H1 (cell line): ENCODE data around the gene SLC1A2. TPM values are rescaled to one million over a fixed set of nuclear protein-coding genes. Genes with fewer than 3 reads are reported as not detected.

ENCODE experiments used
- CTCF ChIA-PET: fragments of 300-600 bp; sonication (Branson Sonifier 250); formaldehyde crosslinking; loops from one replicate; lab custom pipeline; 2021; ENCODE audit not compliant: partially characterized antibody; lab: Charles Lee
- POLR2A ChIA-PET: fragments of 300-600 bp; sonication (Branson Sonifier 250); formaldehyde crosslinking; loops from one replicate; lab custom pipeline; 2021; ENCODE audit warnings: inconsistent platforms; ENCODE audit not compliant: partially characterized antibody; lab: Charles Lee
- DNase-seq, 2 experiments: peaks; one replicate each; pipeline versions ENCODE4 v3.0.0 to v3.0.0-alpha.2; 2010 to 2022; ENCODE audit warnings: low spot score in 2 of 2, low read depth in 1 of 2, mixed read lengths in 1 of 2
- FAIRE-seq: peaks from 2 replicates; lab custom pipeline; 2011; peaks lifted over from hg19 to GRCh38; lab: Jason Lieb, UNC
- H2AFZ ChIP-seq: 2 replicates; pipeline ENCODE4 v1.8.1; 2012; ENCODE audit warnings: low read length, inconsistent platforms
- H2AK5ac ChIP-seq: 2 replicates; pipeline ENCODE4 v1.6.1; 2013; ENCODE audit warnings: low read depth, low read length
- H2BK120ac ChIP-seq: replicated peaks from 2 replicates; pipeline ENCODE3; 2013; ENCODE audit warnings: low read depth, low read length, inconsistent platforms
- H2BK12ac ChIP-seq: 2 replicates; pipeline ENCODE4 v1.6.1; 2013; ENCODE audit warnings: low read depth, low read length
- H2BK15ac ChIP-seq: 2 replicates; pipeline ENCODE4 v1.6.1; 2013; ENCODE audit warnings: low read length
- H2BK20ac ChIP-seq: 2 replicates; pipeline ENCODE4 v1.6.1; 2013; ENCODE audit warnings: low read length
- H2BK5ac ChIP-seq: 2 replicates; pipeline ENCODE4 v1.6.1; 2013; ENCODE audit warnings: low read depth, low read length
- H3K14ac ChIP-seq: 2 replicates; pipeline ENCODE4 v1.6.1; 2013; ENCODE audit warnings: inconsistent platforms; ENCODE audit not compliant: insufficient read length
- H3K18ac ChIP-seq: 2 replicates; pipeline ENCODE4 v1.6.1; 2013; ENCODE audit warnings: low read length; ENCODE audit errors: extremely low read depth
- H3K23ac ChIP-seq: 2 replicates; pipeline ENCODE4 v1.6.1; 2013; ENCODE audit warnings: inconsistent platforms; ENCODE audit not compliant: insufficient read length
- H3K23me2 ChIP-seq: 2 replicates; pipeline ENCODE4 v1.6.1; 2013; ENCODE audit warnings: low read depth, low read length
- H3K27ac ChIP-seq: 2 replicates; pipeline ENCODE4 v1.6.1; 2011; ENCODE audit warnings: low read depth, low read length, inconsistent platforms
- H3K27me3 ChIP-seq, 4 experiments: replicated peaks in 1 of 4; 1 replicate in 1 of 4; 2 replicates in 3 of 4; pipeline versions ENCODE4 v1.6.1 to v1.8.1; 2011 to 2013; ENCODE audit warnings: low read length in 3 of 4, mild to moderate bottlenecking in 3 of 4, inconsistent platforms in 2 of 4, mixed read lengths in 2 of 4, moderate library complexity in 1 of 4; ENCODE audit not compliant: control insufficient read depth in 3 of 4, insufficient read depth in 3 of 4; ENCODE audit errors: extremely low read depth in 1 of 4
- H3K36me3 ChIP-seq, 4 experiments: 2 replicates each; pipeline versions ENCODE4 v1.6.1 to v1.8.1; 2011 to 2013; ENCODE audit warnings: mild to moderate bottlenecking in 4 of 4, low read length in 3 of 4, moderate library complexity in 2 of 4, control low read depth in 1 of 4, inconsistent platforms in 1 of 4; ENCODE audit not compliant: insufficient read depth in 4 of 4, control insufficient read depth in 2 of 4
- H3K4ac ChIP-seq: replicated peaks from 2 replicates; pipeline ENCODE3; 2013; ENCODE audit warnings: low read length, low read depth, mixed read lengths, inconsistent platforms; ENCODE audit not compliant: insufficient read length
- H3K4me1 ChIP-seq, 4 experiments: replicated peaks in 1 of 4; 1 replicate in 1 of 4; 2 replicates in 3 of 4; pipeline versions ENCODE4 v1.6.1 to v1.8.1; 2011 to 2013; ENCODE audit warnings: low read length in 3 of 4, inconsistent platforms in 2 of 4, mixed read lengths in 1 of 4; ENCODE audit not compliant: insufficient read depth in 4 of 4, control insufficient read depth in 3 of 4
- H3K4me2 ChIP-seq, 2 experiments: 2 replicates each; pipeline versions ENCODE4 v1.6.1 to v1.8.1; 2011 to 2013; ENCODE audit warnings: low read depth in 2 of 2, low read length in 2 of 2, control low read depth in 1 of 2, inconsistent platforms in 1 of 2, mild to moderate bottlenecking in 1 of 2; ENCODE audit not compliant: insufficient read depth in 1 of 2
- H3K4me3 ChIP-seq, 4 experiments: fragments of 200-600, 300-600 bp in 1 of 4; sonication (generic), shearing (Covaris generic), sonication (Bioruptor Twin) in 1 of 4; 2 replicates each; pipeline versions ENCODE4 v1.5.1 to v1.8.1; 2011 to 2016; ENCODE audit warnings: low read length in 4 of 4, low read depth in 3 of 4, control low read depth in 2 of 4, inconsistent platforms in 2 of 4, mild to moderate bottlenecking in 2 of 4, mixed read lengths in 1 of 4, moderate library complexity in 1 of 4; ENCODE audit not compliant: insufficient read depth in 2 of 4; ENCODE audit errors: extremely low read depth in 1 of 4
- H3K56ac ChIP-seq: replicated peaks from 2 replicates; pipeline ENCODE3; 2013; ENCODE audit warnings: low read depth, mild to moderate bottlenecking, mixed read lengths, low read length, inconsistent platforms; ENCODE audit not compliant: insufficient read length
- H3K79me1 ChIP-seq: 2 replicates; pipeline ENCODE4 v1.6.1; 2013; ENCODE audit warnings: low read depth, low read length, control low read depth
- H3K79me2 ChIP-seq, 2 experiments: 2 replicates each; pipeline versions ENCODE4 v1.6.1 to v1.8.1; 2012 to 2013; ENCODE audit warnings: low read length in 2 of 2, mild to moderate bottlenecking in 2 of 2, inconsistent platforms in 1 of 2; ENCODE audit not compliant: insufficient read depth in 2 of 2, control insufficient read depth in 1 of 2
- H3K9ac ChIP-seq, 4 experiments: replicated peaks in 1 of 4; 1 replicate in 1 of 4; 2 replicates in 3 of 4; pipeline versions ENCODE4 v1.6.1 to v1.8.1; 2011 to 2013; ENCODE audit warnings: low read depth in 3 of 4, low read length in 3 of 4, control low read depth in 2 of 4, mild to moderate bottlenecking in 2 of 4, moderate library complexity in 2 of 4, inconsistent platforms in 1 of 4; ENCODE audit errors: extremely low read depth in 1 of 4
- H3K9me3 ChIP-seq, 2 experiments: 2 replicates each; pipeline versions ENCODE4 v1.6.1 to v1.8.1; 2012 to 2013; ENCODE audit warnings: mild to moderate bottlenecking in 2 of 2, moderate library complexity in 2 of 2, control low read depth in 1 of 2, inconsistent platforms in 1 of 2, low read depth in 1 of 2, low read length in 1 of 2, mixed read lengths in 1 of 2; ENCODE audit not compliant: insufficient read depth in 2 of 2
- H4K20me1 ChIP-seq, 2 experiments: replicated peaks in 1 of 2; 2 replicates each; pipeline versions ENCODE3 to v1.8.1; 2011 to 2013; ENCODE audit warnings: inconsistent platforms in 2 of 2, low read length in 2 of 2, mild to moderate bottlenecking in 1 of 2; ENCODE audit not compliant: insufficient read depth in 2 of 2, control insufficient read depth in 1 of 2
- H4K5ac ChIP-seq: 2 replicates; pipeline ENCODE4 v1.6.1; 2013; ENCODE audit warnings: low read length, low read depth, mixed read lengths, inconsistent platforms; ENCODE audit not compliant: insufficient read length
- H4K8ac ChIP-seq: 2 replicates; pipeline ENCODE4 v1.8.0; 2013; ENCODE audit warnings: mild to moderate bottlenecking, moderate library complexity, low read length, inconsistent platforms; ENCODE audit not compliant: insufficient read depth; ENCODE audit errors: extremely low read depth
- H4K91ac ChIP-seq: replicated peaks from 2 replicates; pipeline ENCODE3; 2013; ENCODE audit warnings: low read length, mixed read lengths, inconsistent platforms; ENCODE audit not compliant: insufficient read length
- BRCA1 ChIP-seq: IDR thresholded peaks from 2 replicates; pipeline ENCODE4 v1.6.1; 2012; ENCODE audit warnings: low read depth, low read length, improper control_type of control experiment
- EP300 ChIP-seq, 2 experiments: IDR thresholded peaks; 1 replicate in 1 of 2; 2 replicates in 1 of 2; pipeline ENCODE4 v1.6.1; 2011 to 2012; ENCODE audit warnings: low read depth in 2 of 2, low read length in 2 of 2, mild to moderate bottlenecking in 2 of 2, borderline replicate concordance in 1 of 2, inconsistent platforms in 1 of 2, moderate library complexity in 1 of 2
- EZH2 ChIP-seq: fragments of 200-600 bp; sonication (generic); IDR thresholded peaks from 2 replicates; pipeline ENCODE4 v1.7.1; 2012; ENCODE audit warnings: low read depth, mild to moderate bottlenecking, moderate library complexity, low read length, inconsistent platforms; ENCODE audit not compliant: severe bottlenecking
- FOSL1 ChIP-seq: IDR thresholded peaks from 2 replicates; pipeline ENCODE4 v1.6.1; 2011; ENCODE audit warnings: mild to moderate bottlenecking, low read depth, low read length, moderate library complexity; ENCODE audit not compliant: insufficient read depth
- JUN ChIP-seq: IDR thresholded peaks from 2 replicates; pipeline ENCODE4 v1.6.1; 2011; ENCODE audit warnings: low read depth, mild to moderate bottlenecking, improper control_type of control experiment, low read length
- JUND ChIP-seq: IDR thresholded peaks from 2 replicates; pipeline ENCODE4 v1.6.1; 2011; ENCODE audit warnings: mild to moderate bottlenecking, improper control_type of control experiment, low read length
- PHF8 ChIP-seq: fragments of 200-600 bp; sonication (generic); conservative IDR thresholded peaks from 2 replicates; pipeline ENCODE4 v1.7.1; 2012; ENCODE audit warnings: low read depth, mild to moderate bottlenecking, inconsistent platforms, low read length, moderate library complexity
- RXRA ChIP-seq: IDR thresholded peaks from 2 replicates; pipeline ENCODE4 v1.6.1; 2011; ENCODE audit warnings: low read depth, mild to moderate bottlenecking, low read length, moderate library complexity; ENCODE audit not compliant: insufficient read depth
- TAF7 ChIP-seq: optimal IDR thresholded peaks from 2 replicates; pipeline ENCODE3; 2011; ENCODE audit warnings: low read depth, mild to moderate bottlenecking, inconsistent platforms, low read length, moderate library complexity, borderline replicate concordance
- YY1 ChIP-seq: IDR thresholded peaks from 2 replicates; pipeline ENCODE4 v1.6.1; 2011; ENCODE audit warnings: low read depth, mild to moderate bottlenecking, low read length
- WGBS, 2 experiments: shearing (Covaris generic) in 1 of 2; methylation state at CpG; one replicate each; pipeline versions ENCODE4 v1.1.6 to v1.1.7; 2013 to 2015; ENCODE audit warnings: low lambda C conversion rate in 2 of 2, mixed read lengths in 2 of 2, inconsistent platforms in 1 of 2, low coverage in 1 of 2, missing lambda C conversion rate in 1 of 2; ENCODE audit not compliant: insufficient replicate concordance in 2 of 2, insufficient coverage in 1 of 2, insufficient read length in 1 of 2; ENCODE audit errors: extremely low coverage in 1 of 2, missing lambda C conversion rate in 1 of 2; 5-methylcytosine and 5-hydroxymethylcytosine counted together
- polyA plus RNA-seq, 7 experiments: library from polyadenylated mRNA; depleted of rRNA in 3 of 7; stranded (reverse) in 5 of 7; unstranded in 2 of 7; fragments of >200 nt in 5 of 7; fragments of 200-250 nt in 2 of 7; gene quantifications; 1 replicate in 5 of 7; 2 replicates in 1 of 7; 4 replicates in 1 of 7; pipeline versions ENCODE4 v1.2.1 to v1.2.3, GENCODE V29; 2011 to 2013; ENCODE audit warnings: missing spikeins in 2 of 7, mixed read lengths in 2 of 7
- total RNA-seq: library from RNA; stranded (reverse); fragmentation: NEBNext Ultra II Directional; extraction: Animal tissue kit (Norgen Biotek cat#: 25700); gene quantifications from 2 replicates; pipeline ENCODE4 v1.2.1, GENCODE V29; 2021

SLC1A2 gene
- total and polyA plus RNA-seq, 2 of the 8 experiments (the other 6 are each of a cell fraction or from before 2014, with no cell fraction given), result 0.57 to 1.2 TPM

GRCh38 chr11:35239471-35240075, 179.8 kb downstream of the SLC1A2 start:
- ChIA-PET POLR2A (no interaction called here), CTCF (interaction anchor here (0.7 to 2.0 kb wide), 7 partner anchors 8 to 313 kb away, joined by 3 to 9 read pairs (median 4); no protein-coding TSS in a partner anchor)
- H3K4me3 ChIP-seq, result no peak overlapping the region
- H2AFZ ChIP-seq, result no peak overlapping the region
- H3K23me2 ChIP-seq, result no peaks in the 10 kb centered on the region
- no peak overlapping the region for H2BK20ac ChIP-seq
- no peaks in the 10 kb centered on the region for H3K36me3 ChIP-seq
- no peak overlapping the region for H3K4ac ChIP-seq
- no peak overlapping the region for H3K18ac ChIP-seq
- TF ChIP-seq FOSL1 (no peak), PHF8 (no peak), JUND (no peak), YY1 (no peak), TAF7 (no peak), EP300 (IDR thresholded peaks at IDR 0.05; ENCODE audit: borderline replicate concordance in 1 of 2, low read depth in 2 of 2, low read length in 2 of 2) (no peak), JUN (no peak), BRCA1 (no peak), RXRA (no peak), EZH2 (no peak)
- H3K23ac ChIP-seq, result no peak overlapping the region
- no peak overlapping the region for H3K4me2 ChIP-seq
- H3K4me1 ChIP-seq, result peaks cover 0 to 2% (median 2%) of the 10 kb centered on the region in 4 experiments; a peak in 4 of 7 replicates
- no peak overlapping the region for H2AK5ac ChIP-seq
- no peaks in the 10 kb centered on the region for H3K9me3 ChIP-seq
- H3K27me3 ChIP-seq, result no peaks in the 10 kb centered on the region; a peak in 2 of 7 replicates
- no peaks in the 10 kb centered on the region for H3K79me2 ChIP-seq
- 73% methylated on average over 2 of the region's 4 CpGs; no CpG with 5 or more reads in 1 of the 2 experiments for whole genome bisulfite sequencing, 2 experiments
- H4K8ac ChIP-seq, result no peak overlapping the region
- H3K79me1 ChIP-seq, result no peaks in the 10 kb centered on the region
- DNase-seq (no peak), FAIRE-seq (no peak)
- no peak overlapping the region for H4K91ac ChIP-seq
- H3K9ac ChIP-seq, result no peak overlapping the region
- H2BK120ac ChIP-seq, result no peak overlapping the region
- no peak overlapping the region for H3K14ac ChIP-seq
- no peak overlapping the region for H3K27ac ChIP-seq
- H2BK15ac ChIP-seq, result no peak overlapping the region
- no peak overlapping the region for H4K5ac ChIP-seq
- no peak overlapping the region for H3K56ac ChIP-seq
- H4K20me1 ChIP-seq, result no peaks in the 10 kb centered on the region
- no peak overlapping the region for H2BK5ac ChIP-seq
- no peak overlapping the region for H2BK12ac ChIP-seq
